Myocyte (in vitro differentiated cells): ENCODE results near the gene BRD4. TPM values are rescaled to one million over a fixed set of nuclear protein-coding genes. Genes with fewer than 3 reads are reported as not detected.

Experiments
- DNase-seq: peaks from one replicate; pipeline ENCODE4 v3.0.0-alpha.2; 2012; ENCODE audit warnings: low read depth
- total RNA-seq: library from RNA; depleted of rRNA; stranded (reverse); fragments of >200 nt; gene quantifications from 2 replicates; pipeline ENCODE4 v1.2.3, GENCODE V29; 2014

The BRD4 gene
- total RNA-seq, 1 donor from 2014 or later = 20.7 TPM

- no peak for DNase-seq
These were observed 96.6 kb downstream of the BRD4 start for GRCh38 chr19:15235781-15236180.

GRCh38 chr19:15234431-15235130 lies 97.8 kb downstream of the BRD4 start:
- no peak for DNase-seq

- no peak for DNase-seq
These were observed 101.1 kb downstream of the BRD4 start for GRCh38 chr19:15231271-15231670.

GRCh38 chr19:15227261-15227660 lies 105.1 kb downstream of the BRD4 start:
- no peak for DNase-seq

- no peak for DNase-seq
These were observed 106.6 kb downstream of the BRD4 start for GRCh38 chr19:15225760-15226159.

- DNase-seq = no peak
These were observed 108.5 kb downstream of the BRD4 start for GRCh38 chr19:15223649-15224361.

GRCh38 chr19:15222738-15223648 lies 109.3 kb downstream of the BRD4 start:
- peak; percentile 94 for DNase-seq

GRCh38 chr19:15220833-15221232 lies 111.5 kb downstream of the BRD4 start:
- DNase-seq = no peak

- no peak for DNase-seq
These were observed 113.8 kb downstream of the BRD4 start for GRCh38 chr19:15218501-15218900.

GRCh38 chr19:15216363-15216762 lies 116.0 kb downstream of the BRD4 start:
- no peak for DNase-seq

GRCh38 chr19:15213715-15214381 lies 118.5 kb downstream of the BRD4 start:
- DNase-seq = peak; percentile 87

- DNase-seq = no peak
These were observed 119.6 kb downstream of the BRD4 start for GRCh38 chr19:15212711-15213110.

GRCh38 chr19:15210323-15210781 lies 122.0 kb downstream of the BRD4 start:
- peak; percentile 49 for DNase-seq

- no peak for DNase-seq
These were observed 130.8 kb downstream of the BRD4 start for GRCh38 chr19:15201374-15202023.

GRCh38 chr19:15200553-15201364 lies 131.6 kb downstream of the BRD4 start, which contains the start of gene NOTCH3:
TSS of gene NOTCH3 (minus strand) at chr19:15200995. CDS start at chr19:15200905, 90 bp downstream.
- DNase-seq = peak; percentile 25

- DNase-seq = peak; percentile 31
These were observed 132.4 kb downstream of the BRD4 start for GRCh38 chr19:15199661-15200552.

- no peak for DNase-seq
These were observed 133.2 kb downstream of the BRD4 start for GRCh38 chr19:15198951-15199660.

- DNase-seq = peak; percentile 70
These were observed 134.4 kb downstream of the BRD4 start for GRCh38 chr19:15197942-15198341.
